GM18868 (cell line): ENCODE data around the gene CTSW.
"Not testable (repeated sequence)": the region's sequence is repeated elsewhere in the genome, so short reads cannot be mapped to it uniquely, and the experiment has no call there.

Experiments
- ATAC-seq: cut with Tn5 transposase; IDR thresholded peaks from one replicate; pipeline ENCODE4 v1.9.1; 2021; ENCODE audit warnings: mild to moderate bottlenecking, moderate library complexity; ENCODE audit not compliant: unreplicated experiment

The CTSW gene

DNA sequence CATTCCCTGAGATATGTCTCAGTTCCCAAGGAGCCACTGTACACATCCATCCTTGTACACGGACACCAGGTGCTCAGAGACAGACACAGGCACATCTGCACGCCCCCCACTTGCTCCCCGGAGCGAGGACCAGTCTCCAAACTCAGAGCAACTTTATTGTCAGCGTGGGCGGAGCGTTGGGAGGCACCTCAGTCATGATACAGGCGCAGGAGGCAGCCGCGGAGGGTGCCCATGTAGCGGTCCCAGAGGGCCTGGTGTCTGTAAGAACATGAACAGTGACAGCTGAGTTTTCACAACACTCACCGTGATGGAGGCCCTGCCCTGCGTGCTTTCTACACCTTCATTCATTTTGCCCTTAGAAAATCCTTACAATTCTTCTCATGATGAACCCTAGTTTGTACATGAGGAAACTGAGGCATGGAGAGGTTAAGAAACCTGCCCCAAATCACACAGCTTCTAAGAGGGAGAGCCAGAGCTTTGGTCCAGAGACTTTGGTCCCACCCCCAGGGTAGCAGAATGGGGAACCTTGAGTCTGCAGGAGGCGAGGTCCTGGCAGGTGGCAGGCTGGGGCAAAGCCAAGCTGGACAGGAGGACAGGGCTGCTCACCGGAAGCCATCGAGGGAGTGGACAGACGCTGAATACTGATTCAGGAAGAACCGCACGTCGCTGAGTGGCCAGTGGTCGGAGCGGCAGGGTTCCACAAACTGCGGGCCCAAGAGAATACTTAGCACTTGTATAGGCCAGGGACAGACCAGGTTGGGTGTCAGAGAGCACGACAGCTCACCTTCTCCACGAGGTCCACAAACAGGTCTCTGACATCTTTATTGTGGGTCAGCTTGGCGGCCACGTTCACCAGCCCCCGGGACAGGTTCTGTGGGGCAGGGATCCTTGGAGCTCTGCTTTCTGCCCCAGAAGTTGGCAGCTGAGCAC is 4.4 kb downstream of the CTSW start:
- no peak for ATAC-seq

DNA sequence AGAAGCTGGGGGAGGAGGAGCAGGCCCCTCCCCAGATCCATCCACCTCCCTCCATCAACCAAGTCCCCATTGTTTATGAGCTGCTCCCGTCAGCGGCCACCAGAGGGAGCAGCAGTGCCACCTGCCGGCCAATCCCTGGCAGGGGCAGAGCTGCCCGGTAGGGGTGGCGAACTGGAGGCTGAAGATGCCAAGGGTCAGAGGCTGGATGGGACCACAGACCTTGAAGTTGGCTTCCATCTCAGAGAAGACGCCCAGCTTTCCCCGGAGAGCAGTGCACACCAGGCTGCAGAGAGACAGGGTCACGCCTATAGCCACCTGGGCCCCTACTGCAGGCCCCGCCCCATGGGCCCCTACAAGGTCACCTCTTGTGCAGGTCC is 5.1 kb downstream of the CTSW start:
- ATAC-seq = no peak

DNA sequence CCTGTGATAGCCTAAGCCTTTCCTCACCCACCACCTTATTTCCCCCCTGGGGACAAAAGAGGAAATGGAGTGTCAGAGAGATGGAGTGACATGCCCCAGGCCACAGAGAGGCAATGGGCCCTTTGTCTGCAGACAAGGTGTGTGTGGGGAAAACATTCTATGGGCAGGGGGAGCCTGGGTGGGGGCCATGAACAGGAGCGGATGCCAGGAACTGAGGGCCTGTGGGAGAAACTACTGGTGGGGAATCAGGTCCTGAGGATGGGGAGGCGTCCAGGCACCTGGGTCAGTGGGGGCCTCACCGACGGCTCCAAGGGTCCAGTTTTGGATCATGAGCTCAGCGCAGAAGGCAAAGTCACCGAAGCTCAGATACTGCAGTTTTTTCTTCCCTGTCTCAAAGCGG is 5.6 kb downstream of the CTSW start:
- no peak for ATAC-seq

DNA sequence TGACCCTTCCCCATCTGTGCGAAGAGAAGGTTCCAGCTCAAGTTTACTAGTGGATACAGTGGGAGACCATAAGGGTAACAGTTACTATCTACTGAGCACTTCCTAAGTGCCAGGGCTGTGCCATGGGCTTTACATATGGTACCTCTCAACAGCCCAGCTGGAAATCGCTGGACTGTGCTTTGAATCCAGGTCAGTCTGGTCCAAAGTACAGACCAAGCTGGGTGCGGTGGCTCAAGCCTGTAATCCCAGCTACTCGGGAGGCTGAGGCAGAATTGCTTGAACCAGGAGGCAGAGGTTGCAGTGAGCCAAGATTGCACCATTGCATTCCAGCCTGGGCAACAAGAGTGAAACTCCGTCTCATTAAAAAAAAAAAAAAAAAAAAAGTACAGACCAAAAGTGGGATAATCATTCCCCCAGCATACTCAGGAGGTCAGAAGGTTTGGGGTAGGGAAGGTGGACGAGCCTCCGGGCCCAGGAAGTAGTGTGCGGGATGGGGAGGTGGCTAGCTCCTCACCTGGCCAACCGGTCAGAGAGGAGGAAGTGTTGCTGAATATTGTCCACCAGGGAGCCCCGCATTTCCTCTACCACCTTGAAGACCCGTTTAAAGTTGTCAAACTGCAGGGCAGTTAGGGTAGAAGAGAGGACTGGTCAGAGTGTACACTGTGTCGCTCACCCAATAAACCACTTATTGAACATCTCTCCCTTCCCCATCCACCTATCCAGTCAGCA is 6.3 kb downstream of the CTSW start:
- no peak for ATAC-seq

DNA sequence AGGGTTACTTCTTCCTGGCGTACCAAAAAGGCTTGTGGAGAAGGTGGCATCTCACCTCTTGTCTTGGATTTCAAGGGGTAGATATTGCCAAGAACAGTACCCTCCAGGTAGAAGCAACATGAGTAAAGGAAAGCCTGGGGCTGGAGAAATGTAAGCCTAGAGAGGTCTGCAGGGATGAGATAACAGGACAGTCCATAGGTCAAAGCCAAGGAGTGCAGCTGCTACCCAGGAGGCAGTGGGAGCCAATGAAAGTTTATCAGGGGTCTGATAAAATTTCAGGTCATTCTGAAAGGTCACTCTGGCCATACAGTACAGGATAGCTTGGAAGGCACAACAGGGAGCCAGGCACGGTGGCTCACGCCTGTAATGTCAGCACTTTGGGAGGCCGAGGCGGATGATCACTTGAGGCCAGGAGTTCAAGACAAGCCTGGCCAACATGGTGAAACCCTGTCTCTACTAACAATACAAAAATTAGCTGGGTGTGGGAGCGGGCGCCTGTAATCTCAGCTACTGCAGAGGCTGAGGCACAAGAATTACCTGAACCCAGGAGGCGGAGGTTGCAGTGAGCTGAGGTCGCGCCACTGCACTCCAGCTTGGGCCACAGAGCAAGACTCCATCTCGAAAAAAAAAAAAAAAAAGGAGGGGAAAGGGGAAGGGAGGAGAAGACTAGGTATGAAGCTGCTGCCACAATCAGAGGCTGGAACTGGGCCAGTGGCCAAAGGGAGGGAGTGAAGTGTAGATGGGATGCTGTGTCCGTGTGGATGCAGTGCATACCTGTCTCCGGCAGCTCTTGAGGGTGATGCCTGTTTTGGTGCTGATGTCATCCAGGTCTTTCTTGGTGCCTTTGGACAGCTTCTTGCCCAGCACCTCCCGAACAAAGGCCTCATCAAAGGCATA is 7.4 kb downstream of the CTSW start:
- no peak for ATAC-seq

DNA sequence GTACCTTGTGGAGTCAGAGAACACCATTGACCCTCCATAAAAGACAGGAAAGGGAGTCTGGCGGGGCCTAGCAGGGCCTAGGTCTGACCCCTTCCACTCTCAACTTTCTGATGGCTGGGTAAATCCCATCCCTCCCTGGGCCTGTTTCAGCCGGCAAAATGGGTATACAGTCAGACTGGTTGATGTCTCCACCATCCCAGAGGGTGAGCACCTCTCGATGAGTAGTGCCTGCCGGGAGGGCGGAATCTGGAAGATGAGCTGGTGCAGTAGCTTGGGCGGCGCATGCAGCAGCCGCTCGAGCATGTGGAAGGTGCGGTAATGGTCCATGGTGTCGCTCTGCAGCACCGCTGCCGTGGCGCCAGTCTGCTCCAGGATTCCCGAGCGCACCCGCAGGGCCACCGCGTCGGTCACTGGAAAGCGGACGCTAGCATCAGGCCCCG is 8.1 kb downstream of the CTSW start:
- ATAC-seq = no peak

DNA sequence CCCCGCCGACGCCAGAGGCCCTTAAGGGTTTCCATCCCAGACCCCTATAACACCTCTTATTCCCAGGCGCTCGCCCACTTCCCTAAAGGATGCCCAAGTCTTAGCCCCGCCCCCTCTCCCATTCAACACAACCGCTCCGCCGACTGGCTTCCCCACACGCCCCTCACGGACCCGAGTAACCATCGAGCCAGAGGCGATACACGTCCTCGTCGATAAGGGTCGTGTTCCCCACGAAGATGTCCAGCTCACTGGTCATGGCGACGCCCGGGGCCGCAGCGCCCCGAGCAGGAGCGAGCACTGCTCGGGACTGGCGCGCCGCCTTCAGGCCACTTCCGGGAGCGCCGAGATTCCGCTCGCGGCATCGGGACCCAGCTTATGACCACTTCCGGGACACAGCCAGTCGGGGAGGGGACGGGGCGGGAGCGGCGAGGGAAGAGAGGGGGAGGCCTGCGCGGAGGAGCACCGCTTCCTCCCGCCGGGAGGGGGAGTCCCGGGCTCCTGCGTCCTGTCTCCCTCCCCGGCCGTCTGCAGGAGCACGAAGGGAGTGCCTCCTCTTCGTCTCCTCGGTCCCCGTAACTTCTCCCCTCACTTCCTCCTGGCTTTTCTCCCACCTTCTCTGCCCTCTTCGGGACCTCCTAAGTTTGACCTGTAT is 8.7 kb downstream of the CTSW start, which contains the start of gene FIBP:
TSS of gene FIBP (minus strand) at position 309 of the 652 bp plus-strand sequence. CDS start at position 256, 53 bp downstream.
- peak; percentile 58 for ATAC-seq

DNA sequence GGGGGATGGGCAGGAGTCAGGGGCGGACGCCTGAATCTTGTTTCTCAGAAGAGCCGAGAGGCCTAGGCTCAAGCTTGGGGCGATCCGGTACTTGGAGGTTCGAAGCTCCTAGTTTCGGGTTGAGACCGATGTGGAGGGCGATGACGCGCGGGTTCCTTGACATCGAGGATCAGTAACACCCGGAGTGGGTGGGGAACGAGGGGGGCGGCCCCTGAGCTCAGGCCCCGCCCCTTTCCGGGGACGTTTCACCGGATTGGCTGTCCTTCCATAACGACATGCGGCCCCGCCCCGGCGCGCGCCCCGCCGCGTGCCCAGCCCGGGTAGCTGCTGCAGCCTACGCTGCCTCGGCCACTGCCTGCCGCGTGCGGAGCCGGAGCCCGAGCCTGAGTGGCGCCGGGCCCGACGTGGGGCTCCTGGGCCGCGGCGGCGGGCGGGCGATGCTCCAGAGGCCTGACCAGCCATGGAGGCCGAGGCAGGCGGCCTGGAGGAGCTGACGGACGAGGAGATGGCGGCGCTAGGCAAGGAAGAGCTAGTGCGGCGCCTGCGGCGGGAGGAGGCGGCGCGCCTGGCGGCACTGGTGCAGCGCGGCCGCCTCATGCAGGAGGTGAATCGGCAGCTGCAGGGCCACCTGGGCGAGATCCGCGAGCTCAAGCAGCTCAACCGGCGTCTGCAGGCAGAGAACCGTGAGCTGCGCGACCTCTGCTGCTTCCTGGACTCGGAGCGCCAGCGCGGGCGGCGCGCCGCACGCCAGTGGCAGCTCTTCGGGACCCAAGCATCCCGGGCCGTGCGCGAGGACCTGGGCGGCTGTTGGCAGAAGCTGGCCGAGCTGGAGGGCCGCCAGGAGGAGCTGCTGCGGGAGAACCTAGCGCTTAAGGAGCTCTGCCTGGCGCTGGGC is 10.9 kb downstream of the CTSW start, which contains the start of gene CCDC85B:
TSS of gene CCDC85B (plus strand) at position 350 of the 895 bp plus-strand sequence. CDS start at position 461, 111 bp downstream.
- ATAC-seq = peak; percentile 54

DNA sequence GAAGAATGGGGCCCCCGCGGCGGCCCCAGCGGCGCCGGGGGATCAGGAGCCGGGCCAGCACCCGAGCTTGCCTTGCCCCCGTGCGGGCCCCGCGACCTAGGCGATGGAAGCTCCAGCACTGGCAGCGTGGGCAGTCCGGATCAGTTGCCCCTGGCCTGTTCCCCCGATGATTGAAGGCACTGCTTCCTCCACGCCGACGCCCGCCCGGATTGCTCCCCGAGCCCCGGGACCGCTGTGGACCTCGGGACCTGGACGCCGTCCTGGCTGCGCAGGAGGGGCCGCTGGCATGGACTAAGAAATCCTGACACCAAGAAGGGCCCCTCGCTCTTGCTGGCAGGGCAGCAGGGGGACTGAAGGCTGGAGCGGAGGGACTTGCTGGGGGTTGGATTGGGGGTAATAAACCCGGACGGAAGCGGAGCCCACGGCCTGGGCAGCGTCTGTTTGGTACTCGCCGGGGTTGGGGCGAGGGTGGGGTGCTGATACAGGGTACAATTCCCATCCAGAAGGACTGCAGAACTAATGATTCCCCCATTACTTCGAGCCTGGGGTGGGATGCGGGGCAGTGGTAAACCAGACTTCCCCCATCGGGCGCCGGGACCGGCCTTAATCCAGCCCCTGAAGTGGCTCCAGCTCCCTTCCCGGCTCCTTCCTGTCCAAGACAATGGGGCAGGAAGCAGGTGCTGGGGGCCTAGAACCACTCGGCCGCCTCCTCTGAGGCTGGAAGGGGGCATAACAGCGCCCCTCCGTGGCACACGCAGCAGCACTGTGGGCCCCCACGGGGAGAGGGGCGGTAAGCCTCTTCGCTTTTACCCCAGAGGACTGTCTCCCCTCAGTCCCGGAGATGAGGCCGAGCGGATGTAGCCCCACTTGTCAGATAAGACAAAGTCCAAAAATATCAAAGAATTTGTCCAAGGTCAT is 11.8 kb downstream of the CTSW start:
- no peak for ATAC-seq

DNA sequence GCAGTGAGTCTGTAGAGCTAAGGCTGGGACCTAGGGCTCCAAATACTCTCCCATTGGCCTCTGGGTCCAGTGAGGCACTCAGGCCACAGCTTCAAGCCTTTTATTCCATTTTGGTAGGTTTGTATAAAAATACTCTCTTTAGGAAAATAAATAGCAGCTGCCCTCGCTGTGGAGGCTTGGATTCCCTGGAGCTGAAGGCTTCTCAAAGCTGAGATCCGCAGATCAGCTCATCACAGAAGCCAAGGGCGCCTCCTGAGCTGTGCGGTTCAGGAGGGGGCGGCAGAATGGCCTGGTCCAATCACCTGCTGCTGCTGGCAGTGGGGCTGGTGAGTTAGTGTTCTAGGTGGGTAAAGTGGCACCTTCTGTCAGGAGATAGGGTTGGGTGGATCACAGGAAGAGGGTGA is 12.5 kb downstream of the CTSW start:
- ATAC-seq = not testable (repeated sequence)

DNA sequence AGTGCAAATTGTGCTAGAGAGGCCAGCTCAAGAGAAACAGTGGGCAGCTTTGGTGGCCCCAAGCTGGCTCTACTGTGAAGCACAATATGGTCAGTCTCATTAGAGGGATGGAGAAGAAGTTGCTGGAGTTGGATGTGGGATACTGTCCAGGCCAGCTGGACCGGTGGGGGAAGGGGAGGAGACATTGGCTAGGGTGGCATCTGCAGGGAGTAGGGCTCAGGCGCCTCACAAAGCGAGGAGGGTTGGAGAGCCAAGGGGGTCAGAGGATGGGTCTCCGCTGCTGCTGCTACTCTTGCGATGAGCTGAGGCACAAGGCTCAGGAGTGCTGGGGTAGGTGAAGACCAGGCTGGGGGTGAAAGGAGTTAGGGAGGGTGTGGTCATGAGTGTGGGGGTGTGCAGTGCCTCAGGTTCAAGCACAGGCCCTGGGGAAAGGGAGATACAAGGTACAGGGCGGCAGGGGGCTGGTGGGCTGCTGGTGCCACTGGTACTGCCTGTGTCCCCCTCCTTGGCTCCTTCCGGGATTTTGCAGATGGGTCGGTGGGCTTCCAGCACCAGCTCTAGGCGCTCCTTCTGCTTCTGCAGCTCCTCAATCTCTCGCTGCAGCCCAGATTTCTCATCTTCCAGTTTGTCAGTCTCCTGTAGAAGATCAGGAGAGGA is 13.2 kb downstream of the CTSW start:
- ATAC-seq = no peak

DNA sequence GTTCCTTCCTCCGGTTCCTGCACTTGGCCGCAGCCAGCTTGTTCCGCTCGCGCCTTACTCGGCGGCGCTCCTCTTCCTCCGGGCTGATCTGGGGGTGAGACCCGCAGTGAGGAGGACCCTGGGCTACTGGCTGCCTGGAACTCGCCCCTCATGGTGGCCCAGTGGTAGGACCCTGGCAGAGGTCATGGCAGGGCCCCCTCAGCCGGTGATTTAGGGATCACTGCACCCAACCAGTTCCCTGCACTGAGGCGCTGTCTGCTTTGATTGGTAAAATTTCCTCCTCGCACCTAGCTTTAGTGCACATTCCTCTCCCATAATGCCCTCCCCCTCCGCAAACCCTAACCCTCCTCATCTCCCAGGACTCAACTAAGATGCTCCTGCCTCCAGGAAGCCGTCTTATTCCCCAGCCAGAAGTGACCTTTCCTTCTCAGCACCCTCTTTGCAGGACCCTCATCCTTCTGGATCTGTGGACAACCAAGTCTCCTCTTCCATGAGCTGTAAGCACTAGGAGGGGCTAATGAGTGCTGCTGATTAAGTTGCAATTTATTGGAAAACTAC is 14.5 kb downstream of the CTSW start:
- no peak for ATAC-seq

DNA sequence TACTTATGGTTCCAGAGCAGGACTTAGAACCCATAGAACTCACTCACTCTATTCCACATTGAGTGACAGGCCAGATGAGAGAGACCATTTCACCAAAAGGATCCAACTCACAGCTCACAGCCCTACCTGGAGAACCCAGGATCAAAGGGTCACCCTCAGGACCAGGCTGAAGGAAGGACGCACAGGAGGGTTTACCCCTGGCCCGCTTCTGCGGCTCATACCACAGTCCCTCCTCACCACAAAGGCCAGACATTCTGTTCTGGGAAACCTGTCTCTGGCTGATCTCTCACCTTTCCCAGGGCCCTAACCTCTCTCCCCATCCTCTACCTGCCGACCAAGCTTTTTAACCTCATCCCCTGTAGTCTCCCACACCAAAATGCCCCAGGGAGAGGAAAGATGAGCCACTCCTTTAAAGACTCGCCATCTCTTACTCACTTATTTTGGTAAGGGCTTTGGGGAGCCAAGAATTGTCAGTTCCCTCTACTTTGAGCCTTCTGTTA is 15.9 kb downstream of the CTSW start:
- no peak for ATAC-seq

DNA sequence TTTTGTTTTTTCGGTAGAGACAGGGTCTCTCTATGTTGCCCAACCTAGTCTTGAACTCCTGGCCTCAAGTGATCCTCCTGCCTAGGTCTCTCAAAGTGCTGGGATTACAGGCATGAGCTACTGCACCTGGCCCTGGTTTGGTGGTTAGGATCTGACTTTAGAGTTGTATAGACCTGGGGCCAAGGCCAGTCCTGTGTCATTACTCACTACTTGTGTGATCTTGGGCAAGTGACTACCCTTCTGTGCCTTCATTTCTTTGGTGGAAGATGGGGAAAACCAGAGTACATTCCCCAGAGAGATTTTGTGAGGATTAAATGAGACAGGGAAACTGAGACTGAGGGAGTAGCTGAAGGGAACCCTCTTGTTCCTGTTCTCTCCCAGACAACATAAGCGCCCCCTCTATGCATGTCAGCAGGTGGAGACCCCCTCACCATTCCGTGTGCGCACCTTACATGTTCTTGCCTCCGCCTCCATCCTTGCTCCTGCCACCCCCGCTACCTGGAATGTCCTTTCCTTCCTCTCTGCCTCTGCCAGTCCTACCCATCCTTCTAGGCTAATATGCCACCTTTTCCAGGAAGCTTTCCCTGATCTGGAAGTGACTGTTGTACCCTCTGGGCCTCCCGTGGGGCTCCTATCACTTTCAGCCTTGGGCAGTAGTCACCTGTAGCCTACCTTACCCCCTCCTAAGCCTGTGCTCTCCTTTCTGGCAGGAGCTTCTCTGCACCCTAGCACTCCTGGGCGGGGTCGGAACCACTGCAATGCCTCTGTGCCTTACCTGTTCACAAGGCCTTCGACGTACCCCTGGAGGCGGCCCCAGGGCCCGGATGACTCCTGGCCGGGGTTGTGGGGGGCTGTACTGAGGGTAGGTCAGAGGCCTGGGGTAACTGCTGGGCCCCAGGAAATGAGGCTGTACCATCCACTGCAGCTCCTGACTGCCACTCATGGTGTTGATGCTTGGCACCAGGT is 16.7 kb downstream of the CTSW start:
- no peak for ATAC-seq

DNA sequence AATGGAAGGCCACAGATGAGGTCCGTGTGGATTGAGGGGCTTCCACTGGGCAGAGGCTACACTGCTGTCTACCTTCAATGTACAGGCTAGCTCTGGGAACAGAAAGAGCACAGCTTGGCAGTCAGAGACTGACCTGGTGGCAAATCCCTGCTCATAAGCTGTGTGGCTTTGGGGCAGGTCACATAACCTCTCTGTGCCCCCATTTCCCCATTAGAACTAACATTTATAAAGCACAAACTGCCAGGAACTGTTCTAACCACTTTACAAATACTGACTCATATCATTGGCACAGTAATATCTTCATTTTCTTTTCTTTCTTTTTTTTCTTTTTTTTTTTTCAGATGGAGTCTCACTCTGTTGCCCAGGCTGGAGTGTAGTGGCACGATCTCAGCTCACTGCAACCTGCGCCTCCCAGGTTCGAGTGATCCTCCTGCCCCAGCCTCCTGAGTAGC is 17.4 kb downstream of the CTSW start:
- ATAC-seq = no peak
